Coronary artery (tissue), 2 donors: Measurements from ENCODE around the gene ZDHHC24.

ENCODE experiments used
- DNase-seq: peaks from one replicate; pipeline ENCODE4 v3.0.0-alpha.2; 2017; ENCODE audit warnings: low spot score
- H3K27ac ChIP-seq, 2 donors: fragments of 200-600 bp; sonication (generic); one replicate each; pipeline ENCODE4 v1.5.1; 2016 to 2019
- H3K4me3 ChIP-seq: fragments of 200-600 bp; sonication (generic); 2 replicates; pipeline ENCODE4 v1.5.1; 2016; ENCODE audit warnings: mild to moderate bottlenecking, moderate library complexity
- CTCF ChIP-seq: fragments of 200-600 bp; sonication (generic); IDR thresholded peaks from one replicate; pipeline ENCODE4 v1.5.1; 2019; ENCODE audit warnings: antibody characterized with exemption

ZDHHC24 gene

GRCh38 chr11:66495401-66495854 lies 50.4 kb downstream of the ZDHHC24 start:
- no peak for DNase-seq
- no peak overlapping the region for H3K4me3 ChIP-seq
- TF ChIP-seq CTCF, result no peak
- no peak overlapping the region for H3K27ac ChIP-seq

GRCh38 chr11:66494935-66495334 lies 50.9 kb downstream of the ZDHHC24 start:
- Histone ChIP-seq H3K4me3 (no peak overlapping the region), H3K27ac (no peak overlapping the region)
- TF ChIP-seq CTCF, result no peak
- no peak for DNase-seq

- TF ChIP-seq CTCF, result no peak
- no peak for DNase-seq
- no peak overlapping the region for H3K4me3 ChIP-seq
- no peak overlapping the region for H3K27ac ChIP-seq
Observed at GRCh38 chr11:66494458-66494857, 51.4 kb downstream of the ZDHHC24 start.

GRCh38 chr11:66493130-66493529 lies 52.7 kb downstream of the ZDHHC24 start:
- H3K27ac ChIP-seq, result no peak overlapping the region
- no peak for TF ChIP-seq CTCF

GRCh38 chr11:66492161-66492865 lies 53.5 kb downstream of the ZDHHC24 start:
- DNase-seq, result no peak
- no peak for TF ChIP-seq CTCF
- no peak overlapping the region for H3K4me3 ChIP-seq
- H3K27ac ChIP-seq, result no peak overlapping the region

More at GRCh38 chr11:66493130-66493529, 52.7 kb downstream of the ZDHHC24 start:
- DNase-seq, result no peak
- H3K4me3 ChIP-seq, result no peak overlapping the region

GRCh38 chr11:66491315-66491935 lies 54.4 kb downstream of the ZDHHC24 start:
- DNase-seq, result no peak
- Histone ChIP-seq H3K4me3 (no peak overlapping the region), H3K27ac (no peak overlapping the region)
- TF ChIP-seq CTCF, result no peak

- Histone ChIP-seq H3K4me3 (no peak overlapping the region), H3K27ac (no peak overlapping the region)
- DNase-seq, result no peak
- no peak for TF ChIP-seq CTCF
Observed at GRCh38 chr11:66489636-66490035, 56.2 kb downstream of the ZDHHC24 start.
